Epithelial cell of alveolus of lung (primary cell): ENCODE data around the gene GSTM4. TPM values are rescaled to one million over a fixed set of nuclear protein-coding genes. Genes with fewer than 3 reads are reported as not detected.

ENCODE experiments used
- total RNA-seq: library from RNA; depleted of rRNA; stranded (reverse); fragments of >200 nt; gene quantifications from 2 replicates; pipeline ENCODE4 v1.2.1, GENCODE V29; 2015

GSTM4 gene
- total RNA-seq = 22.8 and 30.3 TPM in 2 replicates

DNA sequence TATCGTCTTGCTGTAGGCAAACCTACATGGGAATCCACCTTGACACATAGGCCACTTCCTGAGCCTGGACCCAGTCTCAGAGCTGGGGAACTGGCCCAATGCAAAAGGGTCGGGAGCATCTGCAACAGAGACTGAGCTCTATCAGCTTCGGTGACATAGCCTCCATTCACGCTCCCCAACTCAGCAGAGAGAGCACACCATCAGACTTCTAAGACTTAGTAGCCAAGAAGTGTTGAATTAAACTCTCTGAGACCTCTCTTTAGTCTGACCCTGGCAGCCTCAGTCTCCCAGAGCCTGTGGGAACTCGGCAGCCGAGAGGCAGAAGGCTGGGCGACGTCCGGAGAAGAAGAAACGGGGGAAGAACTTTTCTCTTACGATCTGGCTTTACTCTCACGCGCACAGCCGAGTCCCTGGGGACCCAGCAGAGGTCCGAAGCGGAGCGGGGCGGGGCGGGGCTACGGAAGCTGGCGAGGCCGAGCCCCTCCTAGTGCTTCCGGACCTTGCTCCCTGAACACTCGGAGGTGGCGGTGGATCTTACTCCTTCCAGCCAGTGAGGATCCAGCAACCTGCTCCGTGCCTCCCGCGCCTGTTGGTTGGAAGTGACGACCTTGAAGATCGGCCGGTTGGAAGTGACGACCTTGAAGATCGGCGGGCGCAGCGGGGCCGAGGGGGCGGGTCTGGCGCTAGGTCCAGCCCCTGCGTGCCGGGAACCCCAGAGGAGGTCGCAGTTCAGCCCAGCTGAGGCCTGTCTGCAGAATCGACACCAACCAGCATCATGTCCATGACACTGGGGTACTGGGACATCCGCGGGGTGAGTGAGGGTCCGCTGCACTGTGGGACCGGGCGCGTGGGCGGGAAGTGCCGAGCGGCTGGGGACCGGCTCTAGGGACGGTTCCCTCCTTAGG lies at the start of gene GSTM4:
TSS of gene GSTM4 (plus strand) at position 485 of the 905 bp plus-strand sequence. CDS start at position 776, 291 bp downstream.

DNA sequence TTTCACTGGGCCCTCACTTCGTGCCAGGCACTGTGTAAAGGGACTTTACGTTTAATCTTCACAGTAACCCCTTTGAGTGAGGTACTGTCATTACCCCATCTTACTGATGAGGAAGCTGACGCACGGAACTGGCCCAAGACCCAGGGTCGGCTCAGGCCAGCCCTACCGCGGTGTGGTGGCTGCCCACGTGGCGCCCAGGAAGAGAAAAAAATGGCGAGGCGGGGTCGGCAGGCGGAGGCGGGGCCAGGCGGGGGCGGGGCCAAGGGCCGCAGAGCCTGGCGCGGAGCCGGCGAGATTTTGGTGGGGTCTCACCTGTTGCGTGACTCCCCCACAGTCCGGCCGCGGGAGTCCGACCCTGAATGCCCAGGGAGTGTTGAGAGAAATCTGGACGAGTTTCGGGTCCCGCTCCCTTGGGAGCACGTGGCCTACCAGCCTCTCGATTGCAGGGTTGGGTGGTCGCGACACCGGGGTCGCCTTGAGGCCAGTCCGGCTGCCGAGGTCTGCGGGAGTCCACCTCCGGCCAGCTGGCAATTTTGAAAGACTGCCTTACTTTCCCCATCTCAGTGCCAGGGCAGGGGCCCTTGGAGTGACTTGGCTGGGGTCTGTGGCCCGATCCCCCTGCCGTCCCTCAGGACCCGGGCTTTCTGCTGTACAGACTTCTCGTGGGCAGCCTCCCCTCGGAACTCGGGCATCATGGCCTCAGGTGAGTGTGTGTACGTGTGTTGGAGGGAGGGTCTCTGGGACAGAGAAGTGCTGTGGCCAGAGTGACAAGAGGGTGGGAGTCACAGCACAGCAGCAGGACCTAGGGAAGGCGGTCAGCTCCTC lies 36.1 kb upstream of the GSTM4 start, which contains the start of the genes AMPD2 and GNAT2:
TSS of gene AMPD2 (plus strand) at position 262 of the 825 bp plus-strand sequence. CDS start 1,339 bp downstream, outside the sequence.
TSS of gene GNAT2 (minus strand) at position 41 of the 825 bp plus-strand sequence. CDS start 6,746 bp downstream, outside the sequence.

DNA sequence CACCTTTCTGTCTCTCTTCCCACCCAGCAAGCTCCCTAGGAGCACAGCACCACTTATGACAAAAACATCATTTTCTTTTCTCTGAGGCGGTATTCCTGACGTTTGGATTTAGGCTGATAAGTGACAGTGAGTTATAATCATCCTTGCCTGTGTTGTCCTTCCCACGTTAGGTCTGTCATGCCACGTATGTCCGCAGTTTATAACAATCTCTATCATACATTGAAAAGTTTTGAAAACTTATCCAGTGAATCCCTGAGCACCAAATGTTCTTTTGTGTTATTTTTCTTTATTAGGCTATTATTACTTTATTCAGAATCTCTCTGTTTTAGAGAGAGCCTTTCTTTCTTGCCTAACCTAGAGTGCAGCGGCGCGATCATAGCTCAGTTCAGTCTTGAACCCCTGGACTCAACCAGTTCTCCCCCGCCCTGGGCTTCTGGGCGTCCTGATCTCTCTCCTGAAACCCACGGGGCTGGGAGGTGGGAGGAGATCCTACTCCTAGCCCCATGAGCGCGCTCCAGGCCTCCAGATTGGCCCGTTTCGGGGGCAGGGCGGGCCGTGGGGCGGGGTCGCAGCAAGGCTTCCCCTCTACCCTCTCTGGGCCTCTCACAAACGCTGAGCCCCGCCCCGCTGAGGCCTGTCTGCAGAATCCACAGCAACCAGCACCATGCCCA lies 11.7 kb downstream of the GSTM4 start, which contains the start of gene GSTM2:
TSS of gene GSTM2 (plus strand) at position 606 of the 671 bp plus-strand sequence. CDS start at position 665, 59 bp downstream.

DNA sequence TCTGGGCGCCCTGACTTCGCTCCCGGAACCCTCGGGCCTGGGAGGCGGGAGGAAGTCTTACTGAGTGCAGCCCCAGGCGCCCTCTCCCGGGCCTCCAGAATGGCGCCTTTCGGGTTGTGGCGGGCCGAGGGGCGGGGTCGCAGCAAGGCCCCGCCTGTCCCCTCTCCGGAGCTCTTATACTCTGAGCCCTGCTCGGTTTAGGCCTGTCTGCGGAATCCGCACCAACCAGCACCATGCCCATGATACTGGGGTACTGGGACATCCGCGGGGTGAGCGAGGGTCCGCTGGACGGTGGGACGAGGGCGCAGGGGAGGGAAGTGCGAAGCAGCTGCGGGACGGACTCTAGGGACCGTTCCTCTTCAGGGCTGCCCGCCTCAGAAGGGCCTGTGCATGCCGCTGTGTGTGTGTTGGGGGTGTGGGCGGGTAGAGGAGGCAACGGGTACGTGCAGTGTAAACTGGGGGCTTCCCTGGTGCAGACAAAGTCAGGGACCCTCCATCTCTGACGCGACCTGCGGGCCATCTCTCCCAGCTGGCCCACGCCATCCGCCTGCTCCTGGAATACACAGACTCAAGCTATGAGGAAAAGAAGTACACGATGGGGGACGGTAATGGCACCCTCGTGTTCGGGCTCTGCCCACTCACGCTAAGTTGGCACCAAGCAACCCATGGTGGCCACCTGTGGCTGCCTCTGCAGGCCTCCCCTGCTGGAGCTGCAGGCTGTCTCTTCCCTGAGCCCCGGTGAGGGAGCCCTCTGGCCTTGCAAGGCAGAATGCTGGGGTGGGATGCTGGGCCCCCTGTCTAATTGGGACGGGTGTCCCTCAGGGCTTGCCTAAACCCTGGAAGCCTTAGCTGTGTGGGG lies 32.0 kb downstream of the GSTM4 start, which contains the start of gene GSTM1:
TSS of gene GSTM1 (plus strand) at position 177 of the 859 bp plus-strand sequence. CDS start at position 234, 57 bp downstream.

Other genes starting within 250 kb of the GSTM4 start
- gene PSMA5, start 229.7 kb upstream of the GSTM4 start, total RNA-seq = 22.8 and 71.2 TPM in 2 replicates
- under 0.01 and 0.32 TPM in 2 replicates for gene SYPL2, start 189.6 kb upstream of the GSTM4 start, total RNA-seq
- 4.7 and 6.5 TPM in 2 replicates for gene ATXN7L2, start 172.2 kb upstream of the GSTM4 start, total RNA-seq
- 3.5 and 5.1 TPM in 2 replicates for gene CYB561D1, start 162.0 kb upstream of the GSTM4 start, total RNA-seq
- gene AMIGO1, start 146.4 kb upstream of the GSTM4 start, total RNA-seq = 0.78 and 2.0 TPM in 2 replicates
- not detected in 2 replicates for gene GPR61, start 116.2 kb upstream of the GSTM4 start, total RNA-seq
- 7.4 and 10.5 TPM in 2 replicates for gene GNAI3, start 107.5 kb upstream of the GSTM4 start, total RNA-seq
- 0.32 TPM in 1 of 2 replicates, not detected in the other for gene GNAT2, start 36.5 kb upstream of the GSTM4 start, total RNA-seq
- gene AMPD2, start 36.3 kb upstream of the GSTM4 start, total RNA-seq = 49.8 and 108 TPM in 2 replicates
- 23.4 and 31.6 TPM in 2 replicates for gene GSTM2, start 12.0 kb downstream of the GSTM4 start, total RNA-seq
- not detected in 2 replicates for gene GSTM1, start 31.7 kb downstream of the GSTM4 start, total RNA-seq
- 4.9 and 14.5 TPM in 2 replicates for gene GSTM5, start 56.2 kb downstream of the GSTM4 start, total RNA-seq
- gene GSTM3, start 84.9 kb downstream of the GSTM4 start, total RNA-seq = 70.4 and 104 TPM in 2 replicates
- not detected in 2 replicates for gene EPS8L3, start 107.8 kb downstream of the GSTM4 start, total RNA-seq